GM12878 (cell line): ENCODE measurements around the gene KRTAP24-1.

Experiments used
- ASH2L ChIP-seq: fragments of 300-600, 200-600 bp; sonication (generic); IDR thresholded peaks from 2 replicates; pipeline ENCODE4 v1.6.1; 2017; ENCODE audit warnings: low read depth, mild to moderate bottlenecking, borderline replicate concordance
- BHLHE40 ChIP-seq, 2 experiments: fragments of 450-650 bp in 1 of 2; IDR thresholded peaks; 2 replicates each; pipeline ENCODE4 v1.6.1; 2011 to 2017; ENCODE audit warnings: low read depth in 2 of 2, borderline replicate concordance in 1 of 2, improper control_type of control experiment in 1 of 2, low read length in 1 of 2, mild to moderate bottlenecking in 1 of 2
- CREB1 ChIP-seq: IDR thresholded peaks from 2 replicates; pipeline ENCODE4 v1.6.1; 2012; ENCODE audit warnings: low read depth, mild to moderate bottlenecking, inconsistent platforms
- CTCF ChIP-seq, 3 experiments: IDR thresholded peaks in 2 of 3; conservative IDR thresholded peaks in 1 of 3; 2 replicates each; pipeline ENCODE4 v1.5.1; 2011; ENCODE audit warnings: low read depth in 3 of 3, low read length in 3 of 3, mild to moderate bottlenecking in 3 of 3, control low read depth in 2 of 3, moderate library complexity in 2 of 3, inconsistent platforms in 1 of 3, mixed read lengths in 1 of 3; ENCODE audit not compliant: control insufficient read depth in 2 of 3, insufficient read depth in 1 of 3; ENCODE audit errors: extremely low read depth in 1 of 3
- EP300 ChIP-seq, 2 experiments: fragments of 150-350 bp in 1 of 2; IDR thresholded peaks; 2 replicates each; pipeline ENCODE4 v1.6.1; 2011 to 2012; ENCODE audit warnings: low read depth in 2 of 2, low read length in 2 of 2, borderline replicate concordance in 1 of 2, improper control_type of control experiment in 1 of 2, inconsistent platforms in 1 of 2; ENCODE audit not compliant: control insufficient read depth in 1 of 2
- EZH2 ChIP-seq: IDR thresholded peaks from 2 replicates; pipeline ENCODE4 v1.6.1; 2012; ENCODE audit warnings: low read depth, mild to moderate bottlenecking, control low read depth, inconsistent platforms, low read length, borderline replicate concordance; ENCODE audit not compliant: control insufficient read depth
- NFYA ChIP-seq: IDR thresholded peaks from 2 replicates; pipeline ENCODE4 v1.6.1; 2011; ENCODE audit warnings: low read depth, mild to moderate bottlenecking, low read length, improper control_type of control experiment, borderline replicate concordance
- PAX5 ChIP-seq: IDR thresholded peaks from 2 replicates; pipeline ENCODE4 v1.6.1; 2011; ENCODE audit warnings: low read depth, low read length, borderline replicate concordance
- POLR2AphosphoS5 ChIP-seq: IDR thresholded peaks from 2 replicates; pipeline ENCODE4 v1.6.1; 2011; ENCODE audit warnings: mild to moderate bottlenecking, low read length, inconsistent platforms
- SP1 ChIP-seq: IDR thresholded peaks from one replicate; pipeline ENCODE4 v1.6.1; 2011; ENCODE audit warnings: low read depth, low read length
- TAF1 ChIP-seq: IDR thresholded peaks from 2 replicates; pipeline ENCODE4 v1.6.1; 2011; ENCODE audit warnings: mild to moderate bottlenecking, low read depth, low read length, borderline replicate concordance
- USF1 ChIP-seq: IDR thresholded peaks from 2 replicates; pipeline ENCODE4 v1.6.1; 2011; ENCODE audit warnings: borderline replicate concordance, low read depth, mild to moderate bottlenecking, moderate library complexity, mixed read lengths, low read length; ENCODE audit not compliant: insufficient read depth; ENCODE audit errors: extremely low read length
- YY1 ChIP-seq: IDR thresholded peaks from 2 replicates; pipeline ENCODE4 v1.6.1; 2011; ENCODE audit warnings: low read depth, mild to moderate bottlenecking, low read length
- ZNF207 ChIP-seq: fragments of 450-650 bp; IDR thresholded peaks from 2 replicates; pipeline ENCODE4 v1.6.1; 2014; ENCODE audit warnings: antibody characterized with exemption, mild to moderate bottlenecking, borderline replicate concordance

- TF ChIP-seq NFYA: no peak
- no peak for TF ChIP-seq POLR2AphosphoS5
- no peak for TF ChIP-seq TAF1
- TF ChIP-seq ASH2L: no peak
- TF ChIP-seq CREB1: no peak
- no peak for TF ChIP-seq USF1
- no peak for TF ChIP-seq EP300 (IDR thresholded peaks at IDR 0.05; ENCODE audit: borderline replicate concordance in 1 of 2, control insufficient read depth in 1 of 2, low read depth in 2 of 2, low read length in 2 of 2)
- no peak for TF ChIP-seq ZNF207
- no peak for TF ChIP-seq SP1
- TF ChIP-seq EZH2: no peak
- no peak for TF ChIP-seq PAX5
- no peak for TF ChIP-seq CTCF (IDR thresholded peaks at IDR 0.05 in 2 of 3, conservative IDR thresholded peaks at IDR 0.05 in 1 of 3; ENCODE audit: control insufficient read depth in 2 of 3, extremely low read depth in 1 of 3, insufficient read depth in 1 of 3, low read depth in 3 of 3, low read length in 3 of 3)
- TF ChIP-seq BHLHE40 (IDR thresholded peaks at IDR 0.05; ENCODE audit: borderline replicate concordance in 1 of 2, low read depth in 2 of 2, low read length in 1 of 2): no peak
- no peak for TF ChIP-seq YY1
Measured at GRCh38 chr21:30251781-30252180, 31.0 kb downstream of the KRTAP24-1 start.
